Parathyroid adenoma (tissue), 2 donors: ENCODE results near the gene ZER1.

Experiments used
- H2AFZ ChIP-seq: fragments of 300-600 bp; sonication (generic); one replicate; pipeline ENCODE4 v1.7.0; 2017; ENCODE audit warnings: antibody characterized with exemption, mild to moderate bottlenecking
- H3K27ac ChIP-seq: fragments of 300-600 bp; sonication (generic); one replicate; pipeline ENCODE4 v1.7.0; 2017
- H3K27me3 ChIP-seq: fragments of 300-600 bp; sonication (generic); one replicate; pipeline ENCODE4 v1.7.0; 2017; ENCODE audit warnings: low read length; ENCODE audit not compliant: control insufficient read depth, insufficient read depth
- H3K36me3 ChIP-seq: fragments of 300-600 bp; sonication (generic); one replicate; pipeline ENCODE4 v1.7.0; 2017; ENCODE audit warnings: low read length; ENCODE audit not compliant: control insufficient read depth, insufficient read depth
- H3K4me1 ChIP-seq: fragments of 300-600 bp; sonication (generic); one replicate; pipeline ENCODE4 v1.7.0; 2017; ENCODE audit warnings: control low read depth
- H3K4me2 ChIP-seq: fragments of 300-600 bp; sonication (generic); one replicate; pipeline ENCODE4 v1.7.0; 2017; ENCODE audit warnings: low read length
- H3K4me3 ChIP-seq: fragments of 300-600 bp; sonication (generic); one replicate; pipeline ENCODE4 v1.7.0; 2017; ENCODE audit warnings: low read depth, low read length
- H3K79me2 ChIP-seq: fragments of 300-600 bp; sonication (generic); one replicate; pipeline ENCODE4 v1.7.0; 2017; ENCODE audit warnings: control low read depth
- H3K9ac ChIP-seq: fragments of 300-600 bp; sonication (generic); one replicate; pipeline ENCODE4 v1.7.0; 2017; ENCODE audit warnings: mild to moderate bottlenecking
- H3K9me3 ChIP-seq: fragments of 300-600 bp; sonication (generic); one replicate; pipeline ENCODE4 v1.7.0; 2017; ENCODE audit warnings: low read length; ENCODE audit not compliant: control insufficient read depth
- TF ChIP-seq, protein P1 (sequence below): fragments of 300-600 bp; sonication (generic); IDR thresholded peaks from one replicate; pipeline ENCODE4 v1.7.0; 2017; ENCODE audit warnings: antibody characterized with exemption, mild to moderate bottlenecking
- donor health status: primary hyperparathyroidism.

Gene ZER1

DNA sequence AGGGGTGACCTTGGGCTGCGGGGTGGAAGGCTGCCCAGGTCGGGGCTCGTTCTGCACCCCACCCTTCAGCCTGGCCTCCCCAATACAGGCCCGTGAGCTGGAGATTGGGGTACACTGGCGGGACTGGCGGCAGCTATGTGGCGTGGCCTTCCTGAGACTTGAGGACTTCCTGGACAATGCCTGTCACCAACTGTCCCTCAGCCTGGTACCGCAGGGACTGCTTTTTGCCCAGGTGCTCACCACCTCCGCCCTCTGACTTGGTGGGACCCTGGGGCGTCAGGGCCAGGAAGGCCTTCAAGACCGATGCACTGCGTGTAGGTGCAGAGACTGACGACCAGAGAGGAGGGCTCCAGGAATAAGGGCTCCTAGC lies 58.3 kb downstream of the ZER1 start:
- TF ChIP-seq, protein P1, sequence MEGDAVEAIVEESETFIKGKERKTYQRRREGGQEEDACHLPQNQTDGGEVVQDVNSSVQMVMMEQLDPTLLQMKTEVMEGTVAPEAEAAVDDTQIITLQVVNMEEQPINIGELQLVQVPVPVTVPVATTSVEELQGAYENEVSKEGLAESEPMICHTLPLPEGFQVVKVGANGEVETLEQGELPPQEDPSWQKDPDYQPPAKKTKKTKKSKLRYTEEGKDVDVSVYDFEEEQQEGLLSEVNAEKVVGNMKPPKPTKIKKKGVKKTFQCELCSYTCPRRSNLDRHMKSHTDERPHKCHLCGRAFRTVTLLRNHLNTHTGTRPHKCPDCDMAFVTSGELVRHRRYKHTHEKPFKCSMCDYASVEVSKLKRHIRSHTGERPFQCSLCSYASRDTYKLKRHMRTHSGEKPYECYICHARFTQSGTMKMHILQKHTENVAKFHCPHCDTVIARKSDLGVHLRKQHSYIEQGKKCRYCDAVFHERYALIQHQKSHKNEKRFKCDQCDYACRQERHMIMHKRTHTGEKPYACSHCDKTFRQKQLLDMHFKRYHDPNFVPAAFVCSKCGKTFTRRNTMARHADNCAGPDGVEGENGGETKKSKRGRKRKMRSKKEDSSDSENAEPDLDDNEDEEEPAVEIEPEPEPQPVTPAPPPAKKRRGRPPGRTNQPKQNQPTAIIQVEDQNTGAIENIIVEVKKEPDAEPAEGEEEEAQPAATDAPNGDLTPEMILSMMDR: no peak

DNA sequence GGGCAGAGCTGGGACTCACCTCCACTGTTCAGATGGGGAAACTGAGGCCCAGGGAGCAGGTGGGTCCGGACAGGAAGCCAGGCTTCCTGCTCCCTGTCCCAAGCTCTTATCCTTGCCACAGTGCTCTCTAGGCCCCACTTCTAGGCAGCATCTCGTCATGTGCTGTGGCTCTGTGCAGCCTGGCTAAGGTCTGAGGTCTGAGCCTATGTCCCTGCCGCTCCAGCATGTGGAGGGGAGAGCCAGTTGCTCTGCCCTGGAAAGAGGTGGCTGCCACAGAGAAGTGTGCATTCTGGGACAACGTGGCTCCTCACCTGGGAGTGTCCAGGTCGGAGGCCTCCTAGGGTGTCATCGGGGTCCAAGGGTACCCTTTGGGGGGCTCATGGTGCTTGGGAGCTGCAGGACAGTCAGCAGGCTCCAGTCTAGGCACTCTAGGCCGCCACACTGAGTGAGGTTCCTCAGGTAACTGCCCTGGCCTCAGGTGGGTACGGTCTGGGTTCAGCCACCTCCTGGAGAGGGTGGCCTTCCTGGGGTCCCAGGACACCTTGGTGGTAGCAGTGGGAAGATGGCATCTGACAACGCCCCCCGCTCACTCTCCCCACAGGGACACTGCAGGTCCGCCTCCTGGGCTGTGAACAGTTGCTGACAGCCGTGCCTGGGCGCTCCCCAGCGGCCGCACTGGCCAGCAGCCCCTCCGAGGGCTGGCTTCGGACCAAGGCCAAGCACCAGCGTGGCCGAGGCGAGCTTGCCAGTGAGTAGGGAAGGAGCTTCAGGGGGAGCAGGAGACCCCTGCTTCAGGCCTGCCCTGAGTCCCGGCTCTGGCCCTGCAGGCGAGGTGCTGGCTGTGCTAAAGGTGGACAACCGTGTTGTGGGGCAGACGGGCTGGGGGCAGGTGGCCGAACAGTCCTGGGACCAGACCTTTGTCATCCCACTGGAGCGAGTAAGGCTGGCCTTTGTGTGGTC lies 59.0 kb downstream of the ZER1 start:
- no peak overlapping the region for H3K4me2 ChIP-seq
- no peak overlapping the region for H2AFZ ChIP-seq
- TF ChIP-seq, protein P1: no peak
- no peaks in the 10 kb centered on the region for H3K27me3 ChIP-seq
- H3K9ac ChIP-seq: no peak overlapping the region
- H3K36me3 ChIP-seq: no peaks in the 10 kb centered on the region
- H3K27ac ChIP-seq: no peak overlapping the region
- no peaks in the 10 kb centered on the region for H3K4me1 ChIP-seq
- H3K79me2 ChIP-seq: no peaks in the 10 kb centered on the region
- no peaks in the 10 kb centered on the region for H3K9me3 ChIP-seq
- no peak overlapping the region for H3K4me3 ChIP-seq

More for the DNA sequence above, 58.3 kb downstream of the ZER1 start:
- H3K27me3 ChIP-seq: no peaks in the 10 kb centered on the region
- no peaks in the 10 kb centered on the region for H3K79me2 ChIP-seq
- no peak overlapping the region for H3K4me2 ChIP-seq
- H3K27ac ChIP-seq: no peak overlapping the region
- H2AFZ ChIP-seq: no peak overlapping the region
- H3K4me1 ChIP-seq: no peaks in the 10 kb centered on the region
- H3K4me3 ChIP-seq: no peak overlapping the region
- H3K9ac ChIP-seq: no peak overlapping the region
- H3K9me3 ChIP-seq: no peaks in the 10 kb centered on the region
- no peaks in the 10 kb centered on the region for H3K36me3 ChIP-seq

DNA sequence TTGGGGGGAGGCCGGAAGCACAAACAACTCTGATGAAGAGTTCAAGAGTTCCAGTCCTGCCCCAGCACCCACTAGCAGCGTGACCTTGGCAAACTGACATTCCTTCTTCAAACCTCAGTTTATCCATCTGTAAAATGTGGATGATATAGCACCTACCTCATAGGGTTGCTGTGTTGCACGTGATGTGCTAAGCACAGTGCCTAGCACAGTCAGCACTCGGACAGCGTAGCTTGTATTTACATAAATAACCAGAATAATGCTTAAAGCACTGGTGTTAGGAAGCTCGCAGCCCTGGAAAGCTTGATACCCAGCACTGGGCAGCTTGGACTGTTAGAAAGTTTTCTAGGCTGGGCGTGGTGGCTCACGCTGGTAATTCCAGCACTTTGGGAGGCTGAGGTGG lies 64.3 kb downstream of the ZER1 start:
- no peak overlapping the region for H2AFZ ChIP-seq
- H3K27ac ChIP-seq: no peak overlapping the region
- no peak overlapping the region for H3K4me3 ChIP-seq
- H3K9me3 ChIP-seq: no peaks in the 10 kb centered on the region
- H3K79me2 ChIP-seq: no peaks in the 10 kb centered on the region
- no peak overlapping the region for H3K9ac ChIP-seq
- H3K4me2 ChIP-seq: no peak overlapping the region
- no peaks in the 10 kb centered on the region for H3K27me3 ChIP-seq
- TF ChIP-seq, protein P1: no peak
- no peaks in the 10 kb centered on the region for H3K36me3 ChIP-seq
- H3K4me1 ChIP-seq: no peaks in the 10 kb centered on the region

DNA sequence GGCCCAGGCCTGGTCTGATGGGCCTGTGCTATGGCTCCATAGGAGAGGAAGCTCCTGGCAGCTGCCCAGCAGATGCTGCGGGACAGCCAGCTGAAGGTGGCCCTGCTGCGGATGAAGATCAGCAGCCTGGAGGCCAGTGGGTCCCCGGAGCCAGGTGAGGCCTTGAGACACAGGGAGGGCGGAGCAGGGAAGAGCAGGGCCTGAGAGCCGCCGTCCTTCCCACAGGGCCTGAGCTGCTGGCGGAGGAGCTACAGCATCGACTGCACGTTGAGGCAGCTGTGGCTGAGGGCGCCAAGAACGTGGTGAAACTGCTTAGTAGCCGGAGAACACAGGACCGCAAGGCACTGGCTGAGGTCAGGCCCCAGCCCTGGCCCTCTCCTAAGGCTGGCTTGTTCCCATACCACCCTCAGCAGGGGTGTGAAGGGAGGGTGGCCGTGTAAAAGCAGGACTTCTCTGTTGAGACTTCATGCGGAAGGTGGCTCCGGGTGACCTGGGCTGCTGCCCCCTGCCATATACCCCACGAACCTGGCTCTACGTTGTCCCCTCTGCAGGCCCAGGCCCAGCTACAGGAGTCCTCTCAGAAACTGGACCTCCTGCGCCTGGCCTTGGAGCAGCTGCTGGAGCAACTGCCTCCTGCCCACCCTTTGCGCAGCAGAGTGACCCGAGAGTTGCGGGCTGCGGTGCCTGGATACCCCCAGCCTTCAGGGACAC lies 64.9 kb downstream of the ZER1 start:
- Histone ChIP-seq H3K9me3 (no peaks in the 10 kb centered on the region), H3K36me3 (no peaks in the 10 kb centered on the region), H3K27me3 (no peaks in the 10 kb centered on the region), H3K4me1 (no peaks in the 10 kb centered on the region), H3K27ac (no peak overlapping the region), H3K9ac (no peak overlapping the region), H3K79me2 (no peaks in the 10 kb centered on the region), H3K4me2 (no peak overlapping the region), H2AFZ (no peak overlapping the region), H3K4me3 (no peak overlapping the region)
- TF ChIP-seq, protein P1: no peak
